Spleen (tissue), 11 donors: ENCODE data around the gene EPHB2. TPM values are rescaled to one million over a fixed set of nuclear protein-coding genes. Genes with fewer than 3 reads are reported as not detected.

Source experiments
- DNase-seq: peaks from one replicate; pipeline ENCODE4 v3.0.0-alpha.2; 2020
- H3K27ac ChIP-seq, 8 donors: fragments of 200-600 bp; sonication (generic) in 7 of 8; 1 replicate in 4 of 8; 2 replicates in 4 of 8; pipeline versions ENCODE4 v1.5.0 to v1.8.0; 2016 to 2021; ENCODE audit warnings: inconsistent platforms in 4 of 8, mild to moderate bottlenecking in 4 of 8, moderate library complexity in 1 of 8
- H3K27me3 ChIP-seq, 7 donors: fragments of 200-600 bp; sonication (generic) in 6 of 7; replicated peaks in 1 of 7; 1 replicate in 4 of 7; 2 replicates in 3 of 7; pipeline versions ENCODE4 v1.5.0 to v1.8.0; 2016 to 2021; ENCODE audit warnings: inconsistent platforms in 3 of 7, mild to moderate bottlenecking in 1 of 7
- H3K36me3 ChIP-seq, 6 donors: fragments of 200-600 bp; sonication (generic) in 5 of 6; 1 replicate in 4 of 6; 2 replicates in 2 of 6; pipeline versions ENCODE4 v1.5.0 to v1.8.0; 2016 to 2021; ENCODE audit warnings: inconsistent platforms in 2 of 6
- H3K4me1 ChIP-seq, 6 donors: fragments of 200-600 bp; sonication (generic) in 5 of 6; 1 replicate in 3 of 6; 2 replicates in 3 of 6; pipeline versions ENCODE4 v1.5.0 to v1.8.0; 2016 to 2021; ENCODE audit warnings: inconsistent platforms in 3 of 6
- H3K4me3 ChIP-seq, 8 donors: fragments of 200-600 bp; sonication (generic) in 7 of 8; 1 replicate in 4 of 8; 2 replicates in 4 of 8; pipeline versions ENCODE4 v1.5.0 to v1.8.0; 2016 to 2021; ENCODE audit warnings: inconsistent platforms in 4 of 8, mild to moderate bottlenecking in 4 of 8, moderate library complexity in 2 of 8
- H3K9me3 ChIP-seq, 8 donors: fragments of 200-600 bp; sonication (generic) in 7 of 8; 1 replicate in 4 of 8; 2 replicates in 4 of 8; pipeline versions ENCODE4 v1.5.0 to v1.8.0; 2016 to 2021; ENCODE audit warnings: inconsistent platforms in 4 of 8
- POLR2A ChIP-seq, 3 donors: fragments of 450-650 bp; IDR thresholded peaks; one replicate each; pipeline ENCODE4 v1.5.1; 2017; ENCODE audit warnings: antibody characterized with exemption in 3 of 3, mild to moderate bottlenecking in 1 of 3
- POLR2AphosphoS5 ChIP-seq, 3 donors: sonication (generic); formaldehyde crosslinking; IDR thresholded peaks; one replicate each; pipeline ENCODE4 v1.5.1; 2017; ENCODE audit warnings: antibody characterized with exemption in 3 of 3
- WGBS, 5 donors: extraction: QIAGEN DNeasy Blood & Tissue Kit in 3 of 5; methylation state at CpG; one replicate each; pipeline versions ENCODE4 v1.1.5 to v1.1.7; 2013 to 2018; 5-methylcytosine and 5-hydroxymethylcytosine counted together
- intact Hi-C: fragments of 100-400 bp; cut with DNase I; formaldehyde crosslinking; loops from one replicate; pipeline ENCODE4 v1.15.0; 2023; ENCODE audit warnings: low total_unique reads
- polyA plus RNA-seq, 3 donors: library from polyadenylated mRNA; stranded (reverse); fragments of 200-250 nt; gene quantifications; one replicate each; pipeline ENCODE4 v1.2.1, GENCODE V29; 2013
- total RNA-seq, 7 donors: library from RNA; depleted of rRNA in 3 of 7; stranded (reverse); fragments of >200 nt in 3 of 7; fragmentation: NEBNext Ultra II Directional in 4 of 7; extraction: Animal tissue kit (Norgen Biotek cat#: 25700) in 4 of 7; gene quantifications; one replicate each; pipeline versions ENCODE4 v1.1.0 to v1.2.1, GENCODE V29; 2016 to 2021
- TF ChIP-seq, protein P1 (sequence below), 11 experiments: fragments of 200-600 bp in 7 of 11; fragments of 450-650 bp in 4 of 11; sonication (generic) in 4 of 11; IDR thresholded peaks in 8 of 11; conservative IDR thresholded peaks in 3 of 11; 1 replicate in 7 of 11; 2 replicates in 4 of 11; pipeline versions ENCODE4 v1.4.0 to v1.8.0; 2016 to 2021; ENCODE audit warnings: antibody characterized with exemption in 11 of 11, inconsistent platforms in 4 of 11, mild to moderate bottlenecking in 1 of 11
- donor health status: healthy with polysubstance abuse.
- donor health status: DM: no; HTN: no; CAD: no; lungs with moderate emphysema.
- donor health status: DM: no; HTN: no; CAD: no.
- donor health status: Bipolar disorder and iron deficiency.
- donor health status: healthy.
- donor health status: DM: no; HTN: no; CAD: no.
- donor health status: DM: yes; HTN: yes; CAD: no.

Gene EPHB2
- total and polyA plus RNA-seq, 10 donors = 0.67 to 9.3 (median 6.3) TPM

DNA sequence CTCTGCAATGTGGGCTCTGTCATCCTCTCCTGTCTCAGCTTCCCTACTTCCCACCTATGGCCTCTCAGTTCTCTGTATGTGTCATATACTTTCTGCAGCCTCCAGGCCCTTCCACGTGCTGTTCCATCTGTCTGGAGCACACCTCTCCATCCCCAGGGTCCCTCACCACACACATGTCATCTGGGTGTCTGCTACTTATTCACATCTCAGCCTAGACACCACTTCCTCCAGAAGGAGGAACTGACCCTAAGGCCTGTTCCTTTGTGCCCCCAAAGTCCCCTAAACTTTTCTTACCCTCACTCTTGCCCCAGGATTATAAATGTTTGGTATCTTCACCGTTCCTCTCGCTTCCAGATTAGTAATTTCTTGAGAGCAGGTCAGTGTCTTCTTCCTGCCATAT lies 251.9 kb downstream of the EPHB2 start:
- 31 to 57% (median 53%) methylated on average over 3 of the region's 3 CpGs for WGBS, 5 donors

DNA sequence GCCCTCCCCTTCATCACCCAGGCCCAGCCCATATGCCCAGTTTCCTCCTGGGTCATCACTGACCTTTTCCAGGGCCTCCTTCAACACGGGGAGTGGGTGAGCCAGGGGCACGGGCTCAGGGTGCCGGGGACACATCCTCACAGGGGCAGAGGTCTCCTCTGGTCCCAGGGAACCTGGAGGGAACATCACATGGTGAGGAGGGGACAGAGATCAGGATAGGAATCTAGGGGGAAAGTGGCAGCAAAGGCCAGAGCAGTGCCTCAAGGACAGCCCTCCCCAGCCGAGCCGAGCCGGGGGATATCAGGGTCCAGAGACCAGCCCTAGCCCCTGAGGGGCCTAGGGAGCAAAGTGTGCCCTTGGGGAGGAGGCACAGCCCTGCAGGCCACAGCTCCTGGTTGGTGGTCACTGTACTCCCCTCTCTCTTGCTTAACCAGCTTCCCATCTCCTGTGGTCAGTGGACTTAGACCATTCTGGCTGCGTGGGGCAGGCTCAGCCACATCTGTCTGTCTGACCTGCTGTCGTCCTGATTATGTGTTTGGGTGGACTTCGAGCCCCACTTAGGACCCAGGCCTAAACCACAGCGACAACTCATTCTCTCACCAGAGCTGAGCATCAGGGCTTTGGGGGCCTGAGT lies 252.5 kb downstream of the EPHB2 start:
- WGBS, 5 donors = 75 to 93% (median 81%) methylated on average over 9 to 10 of the region's 10 CpGs
- no peak for TF ChIP-seq POLR2AphosphoS5 (IDR thresholded peaks at IDR 0.05)
- no peak for TF ChIP-seq POLR2A (IDR thresholded peaks at IDR 0.05)
- TF ChIP-seq, protein P1, sequence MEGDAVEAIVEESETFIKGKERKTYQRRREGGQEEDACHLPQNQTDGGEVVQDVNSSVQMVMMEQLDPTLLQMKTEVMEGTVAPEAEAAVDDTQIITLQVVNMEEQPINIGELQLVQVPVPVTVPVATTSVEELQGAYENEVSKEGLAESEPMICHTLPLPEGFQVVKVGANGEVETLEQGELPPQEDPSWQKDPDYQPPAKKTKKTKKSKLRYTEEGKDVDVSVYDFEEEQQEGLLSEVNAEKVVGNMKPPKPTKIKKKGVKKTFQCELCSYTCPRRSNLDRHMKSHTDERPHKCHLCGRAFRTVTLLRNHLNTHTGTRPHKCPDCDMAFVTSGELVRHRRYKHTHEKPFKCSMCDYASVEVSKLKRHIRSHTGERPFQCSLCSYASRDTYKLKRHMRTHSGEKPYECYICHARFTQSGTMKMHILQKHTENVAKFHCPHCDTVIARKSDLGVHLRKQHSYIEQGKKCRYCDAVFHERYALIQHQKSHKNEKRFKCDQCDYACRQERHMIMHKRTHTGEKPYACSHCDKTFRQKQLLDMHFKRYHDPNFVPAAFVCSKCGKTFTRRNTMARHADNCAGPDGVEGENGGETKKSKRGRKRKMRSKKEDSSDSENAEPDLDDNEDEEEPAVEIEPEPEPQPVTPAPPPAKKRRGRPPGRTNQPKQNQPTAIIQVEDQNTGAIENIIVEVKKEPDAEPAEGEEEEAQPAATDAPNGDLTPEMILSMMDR (IDR thresholded peaks at IDR 0.05 in 8 of 11, conservative IDR thresholded peaks at IDR 0.05 in 3 of 11) = no peak
- no peak overlapping the region for H3K27ac ChIP-seq
- no peaks in the 10 kb centered on the region for H3K36me3 ChIP-seq
- H3K4me3 ChIP-seq = no peak overlapping the region
- H3K4me1 ChIP-seq = peaks cover 0 to 6% (median 0%) of the 10 kb centered on the region in 6 donors
- H3K27me3 ChIP-seq = peaks cover 0 to 19% (median 1%) of the 10 kb centered on the region in 7 donors
- DNase-seq = peak; percentile 45
- H3K9me3 ChIP-seq = peaks cover 0 to 16% (median 12%) of the 10 kb centered on the region in 8 donors
- intact Hi-C loops = no loop called here

More for the DNA sequence above, 251.9 kb downstream of the EPHB2 start:
- Histone ChIP-seq H3K4me3 (no peak overlapping the region), H3K27ac (no peak overlapping the region), H3K9me3 (peaks cover 0 to 16% (median 12%) of the 10 kb centered on the region in 8 donors), H3K27me3 (peaks cover 0 to 14% (median 0%) of the 10 kb centered on the region in 7 donors), H3K4me1 (peaks cover 0 to 6% (median 0%) of the 10 kb centered on the region in 6 donors), H3K36me3 (no peaks in the 10 kb centered on the region)
- peak; percentile 37 for DNase-seq
- TF ChIP-seq POLR2A (IDR thresholded peaks at IDR 0.05) = no peak
- TF ChIP-seq, protein P1 (IDR thresholded peaks at IDR 0.05 in 8 of 11, conservative IDR thresholded peaks at IDR 0.05 in 3 of 11) = no peak
- TF ChIP-seq POLR2AphosphoS5 (IDR thresholded peaks at IDR 0.05) = no peak
- intact Hi-C loops = no loop called here

DNA sequence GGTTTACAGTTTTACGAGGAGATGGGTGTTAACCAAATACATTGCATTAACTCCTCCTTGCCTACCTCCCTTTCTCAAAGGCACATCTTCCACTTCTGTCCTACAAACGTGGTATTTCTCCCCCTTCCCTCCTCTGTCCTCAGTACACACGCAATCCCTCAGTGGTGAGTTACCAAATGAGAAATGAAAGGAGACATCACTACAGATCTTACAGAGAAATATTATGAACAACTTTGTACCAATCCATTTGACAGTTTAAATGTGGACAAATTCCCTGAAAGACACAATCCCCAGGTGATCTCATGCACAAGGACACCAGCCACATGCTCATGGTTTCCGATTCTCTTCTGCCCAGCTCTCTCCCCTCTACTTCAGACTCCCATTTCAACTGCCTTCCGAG lies 255.7 kb downstream of the EPHB2 start:
- no peak overlapping the region for H3K4me3 ChIP-seq
- peaks cover 0 to 49% (median 9%) of the 10 kb centered on the region in 7 donors for H3K27me3 ChIP-seq
- H3K4me1 ChIP-seq = peaks cover 0 to 6% (median 0%) of the 10 kb centered on the region in 6 donors
- WGBS, 5 donors = 73 to 82% (median 79%) methylated on average over 5 of the region's 5 CpGs
- intact Hi-C loops = no loop called here
- DNase-seq = no peak
- TF ChIP-seq, protein P1 (IDR thresholded peaks at IDR 0.05 in 8 of 11, conservative IDR thresholded peaks at IDR 0.05 in 3 of 11) = no peak
- TF ChIP-seq POLR2AphosphoS5 (IDR thresholded peaks at IDR 0.05) (no peak), POLR2A (IDR thresholded peaks at IDR 0.05) (no peak)
- no peaks in the 10 kb centered on the region for H3K36me3 ChIP-seq
- no peak overlapping the region for H3K27ac ChIP-seq
- H3K9me3 ChIP-seq = peaks cover 0 to 16% (median 12%) of the 10 kb centered on the region in 8 donors

DNA sequence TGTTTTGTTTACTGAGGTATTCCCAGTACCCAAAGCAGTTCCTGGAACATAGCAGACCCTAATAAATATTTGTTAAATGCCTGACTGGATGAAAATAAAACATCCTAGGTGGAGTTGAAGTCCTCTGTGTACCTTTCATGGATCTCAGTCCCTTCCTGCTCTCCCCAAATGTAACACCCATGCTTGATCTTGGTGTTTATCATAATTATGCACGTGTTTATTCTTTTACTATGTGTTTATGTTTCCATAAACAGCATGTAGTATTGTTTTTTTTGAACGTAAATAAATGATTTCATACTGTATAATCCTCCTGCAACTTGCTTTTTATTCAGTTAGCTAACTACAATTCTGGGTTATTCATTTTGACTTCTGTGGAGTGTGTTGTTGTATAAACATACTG lies 257.2 kb downstream of the EPHB2 start:
- peaks cover 0 to 16% (median 12%) of the 10 kb centered on the region in 8 donors for H3K9me3 ChIP-seq
- no peak for TF ChIP-seq POLR2A (IDR thresholded peaks at IDR 0.05)
- TF ChIP-seq, protein P1 (IDR thresholded peaks at IDR 0.05 in 8 of 11, conservative IDR thresholded peaks at IDR 0.05 in 3 of 11) = no peak
- no peak overlapping the region for H3K4me3 ChIP-seq
- DNase-seq = no peak
- peaks cover 0 to 63% (median 9%) of the 10 kb centered on the region in 7 donors for H3K27me3 ChIP-seq
- no peak overlapping the region for H3K27ac ChIP-seq
- WGBS, 5 donors = 43 to 57% (median 53%) methylated on average over 2 of the region's 2 CpGs
- H3K36me3 ChIP-seq = no peaks in the 10 kb centered on the region
- peaks cover 0 to 6% (median 0%) of the 10 kb centered on the region in 6 donors for H3K4me1 ChIP-seq
- intact Hi-C loops = no loop called here
